Loucy (cell line): ENCODE data around the gene GRK1.

Experiments used
- EZH2phosphoT487 ChIP-seq: fragments of 200-600 bp; IDR thresholded peaks from 2 replicates; pipeline ENCODE4 v1.6.1; 2018; ENCODE audit warnings: antibody characterized with exemption, mild to moderate bottlenecking, moderate library complexity, borderline replicate concordance
- TF ChIP-seq, protein P1 (sequence below): fragments of 200-600 bp; sonication (generic); conservative IDR thresholded peaks from 2 replicates; pipeline ENCODE4 v1.5.1; 2014; ENCODE audit warnings: mild to moderate bottlenecking, antibody characterized with exemption, low read length

- TF ChIP-seq, protein P1, sequence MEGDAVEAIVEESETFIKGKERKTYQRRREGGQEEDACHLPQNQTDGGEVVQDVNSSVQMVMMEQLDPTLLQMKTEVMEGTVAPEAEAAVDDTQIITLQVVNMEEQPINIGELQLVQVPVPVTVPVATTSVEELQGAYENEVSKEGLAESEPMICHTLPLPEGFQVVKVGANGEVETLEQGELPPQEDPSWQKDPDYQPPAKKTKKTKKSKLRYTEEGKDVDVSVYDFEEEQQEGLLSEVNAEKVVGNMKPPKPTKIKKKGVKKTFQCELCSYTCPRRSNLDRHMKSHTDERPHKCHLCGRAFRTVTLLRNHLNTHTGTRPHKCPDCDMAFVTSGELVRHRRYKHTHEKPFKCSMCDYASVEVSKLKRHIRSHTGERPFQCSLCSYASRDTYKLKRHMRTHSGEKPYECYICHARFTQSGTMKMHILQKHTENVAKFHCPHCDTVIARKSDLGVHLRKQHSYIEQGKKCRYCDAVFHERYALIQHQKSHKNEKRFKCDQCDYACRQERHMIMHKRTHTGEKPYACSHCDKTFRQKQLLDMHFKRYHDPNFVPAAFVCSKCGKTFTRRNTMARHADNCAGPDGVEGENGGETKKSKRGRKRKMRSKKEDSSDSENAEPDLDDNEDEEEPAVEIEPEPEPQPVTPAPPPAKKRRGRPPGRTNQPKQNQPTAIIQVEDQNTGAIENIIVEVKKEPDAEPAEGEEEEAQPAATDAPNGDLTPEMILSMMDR, result no peak
- no peak for TF ChIP-seq EZH2phosphoT487
Observed at GRCh38 chr13:113624235-113624587, 42.8 kb upstream of the GRK1 start.
